ENCODE measurements around the gene C17orf113. TPM values are rescaled to one million over a fixed set of nuclear protein-coding genes. Genes with fewer than 3 reads are reported as not detected.

Gene C17orf113
- total RNA-seq, 4 donors from 2014 or later = 0.60 to 2.3 (median 1.4) TPM

GRCh38 chr17:42087736-42088705, 37.6 kb upstream of the C17orf113 start:
- H3K27me3 ChIP-seq = peaks cover 14% of the 10 kb centered on the region
- WGBS = 56% methylated on average over 17 of the region's 20 CpGs
- no peak overlapping the region for H3K4me3 ChIP-seq
- TF ChIP-seq POLR2AphosphoS5 (IDR thresholded peaks at IDR 0.05) (no peak), EP300 (IDR thresholded peaks at IDR 0.05) (no peak), POLR2A (IDR thresholded peaks at IDR 0.05) (no peak), CTCF (IDR thresholded peaks at IDR 0.05) (no peak)
- DNase-seq (ENCODE audit: low spot score in 2 of 2) = no peak
- no peaks in the 10 kb centered on the region for H3K36me3 ChIP-seq
- no peak overlapping the region for H3K27ac ChIP-seq
- H3K4me1 ChIP-seq = no peaks in the 10 kb centered on the region
- no peaks in the 10 kb centered on the region for H3K9me3 ChIP-seq

- H3K27me3 ChIP-seq = peaks cover 14% of the 10 kb centered on the region
- no peak for TF ChIP-seq EP300 (IDR thresholded peaks at IDR 0.05)
- no peak for TF ChIP-seq POLR2A (IDR thresholded peaks at IDR 0.05)
- no peak for TF ChIP-seq CTCF (IDR thresholded peaks at IDR 0.05)
- TF ChIP-seq POLR2AphosphoS5 (IDR thresholded peaks at IDR 0.05) = no peak
- H3K27ac ChIP-seq = no peak overlapping the region
- H3K4me3 ChIP-seq = no peak overlapping the region
- no peaks in the 10 kb centered on the region for H3K4me1 ChIP-seq
- no peaks in the 10 kb centered on the region for H3K9me3 ChIP-seq
- WGBS = 69% methylated on average over 7 of the region's 7 CpGs
- DNase-seq (ENCODE audit: low spot score in 2 of 2) = no peak
- H3K36me3 ChIP-seq = no peaks in the 10 kb centered on the region
Measured at GRCh38 chr17:42087042-42087701, 36.8 kb upstream of the C17orf113 start.

GRCh38 chr17:42081516-42082129, 31.2 kb upstream of the C17orf113 start:
- no peaks in the 10 kb centered on the region for H3K9me3 ChIP-seq
- no peaks in the 10 kb centered on the region for H3K4me1 ChIP-seq
- no peaks in the 10 kb centered on the region for H3K27me3 ChIP-seq
- TF ChIP-seq EP300 (IDR thresholded peaks at IDR 0.05) = no peak
- no peak for TF ChIP-seq POLR2AphosphoS5 (IDR thresholded peaks at IDR 0.05)
- no peak for TF ChIP-seq CTCF (IDR thresholded peaks at IDR 0.05)
- no peak for TF ChIP-seq POLR2A (IDR thresholded peaks at IDR 0.05)
- no peak for DNase-seq (ENCODE audit: low spot score in 2 of 2)
- no peak overlapping the region for H3K27ac ChIP-seq
- 69% methylated on average over 9 of the region's 9 CpGs for WGBS
- H3K36me3 ChIP-seq = no peaks in the 10 kb centered on the region
- H3K4me3 ChIP-seq = no peak overlapping the region

- H3K27ac ChIP-seq = no peak overlapping the region
- no peak for TF ChIP-seq POLR2AphosphoS5 (IDR thresholded peaks at IDR 0.05)
- no peak for TF ChIP-seq POLR2A (IDR thresholded peaks at IDR 0.05)
- no peak for TF ChIP-seq EP300 (IDR thresholded peaks at IDR 0.05)
- no peak for TF ChIP-seq CTCF (IDR thresholded peaks at IDR 0.05)
- no peak for DNase-seq (ENCODE audit: low spot score in 2 of 2)
- H3K27me3 ChIP-seq = no peaks in the 10 kb centered on the region
- no peaks in the 10 kb centered on the region for H3K4me1 ChIP-seq
- no peak overlapping the region for H3K4me3 ChIP-seq
- no peaks in the 10 kb centered on the region for H3K9me3 ChIP-seq
- 81% methylated on average over 2 of the region's 2 CpGs for WGBS
- no peaks in the 10 kb centered on the region for H3K36me3 ChIP-seq
Measured at GRCh38 chr17:42079541-42079940, 29.1 kb upstream of the C17orf113 start.

Data from suprapubic skin (tissue), 4 donors.